ENCODE data around the gene MMP13.
"Not testable (repeated sequence)": the region's sequence is repeated elsewhere in the genome, so short reads cannot be mapped to it uniquely, and the experiment has no call there.

Gene MMP13

DNA sequence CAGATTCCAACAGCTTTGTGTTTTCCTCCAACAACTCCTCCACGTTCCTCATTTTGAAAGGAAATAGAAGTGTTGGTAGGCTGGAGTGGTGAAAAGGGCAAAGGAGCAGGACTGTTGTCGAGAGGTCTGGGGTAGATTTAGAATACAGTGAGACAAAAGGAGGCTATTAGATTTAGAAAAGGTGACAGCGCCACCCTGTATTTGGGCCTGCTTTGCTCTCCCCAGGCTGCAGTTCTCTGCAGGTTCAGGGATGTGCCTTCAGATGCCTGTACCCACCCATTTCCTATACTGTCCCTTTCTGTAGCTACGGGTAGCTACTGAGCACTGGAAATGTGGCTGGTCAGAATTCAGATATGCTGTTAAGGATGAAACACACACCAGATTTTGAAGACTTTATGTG lies 20.8 kb downstream of the MMP13 start:
- DNase-seq: no peak

DNA sequence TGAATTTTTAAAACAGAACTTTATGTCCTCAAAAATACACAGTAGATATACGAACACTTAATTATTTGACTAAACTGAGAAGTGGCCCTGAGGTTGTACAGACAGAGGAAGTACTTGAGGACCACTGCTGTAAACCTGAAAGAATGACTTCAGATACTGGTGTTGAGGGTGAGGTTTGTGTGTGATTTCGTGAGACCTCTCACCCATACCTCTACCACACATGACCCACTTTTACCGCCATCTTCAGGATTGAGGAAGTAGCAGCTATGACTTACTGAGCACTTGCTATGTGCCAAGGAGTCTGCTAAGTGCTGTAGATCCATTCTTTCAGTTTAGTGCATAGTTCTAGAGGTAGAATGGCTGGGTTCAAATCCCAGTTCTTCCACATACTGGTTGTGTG lies 21.9 kb downstream of the MMP13 start:
- no peak for DNase-seq

GRCh38 chr11:102932678-102933077 lies 22.9 kb downstream of the MMP13 start:
- no peak for DNase-seq

DNA sequence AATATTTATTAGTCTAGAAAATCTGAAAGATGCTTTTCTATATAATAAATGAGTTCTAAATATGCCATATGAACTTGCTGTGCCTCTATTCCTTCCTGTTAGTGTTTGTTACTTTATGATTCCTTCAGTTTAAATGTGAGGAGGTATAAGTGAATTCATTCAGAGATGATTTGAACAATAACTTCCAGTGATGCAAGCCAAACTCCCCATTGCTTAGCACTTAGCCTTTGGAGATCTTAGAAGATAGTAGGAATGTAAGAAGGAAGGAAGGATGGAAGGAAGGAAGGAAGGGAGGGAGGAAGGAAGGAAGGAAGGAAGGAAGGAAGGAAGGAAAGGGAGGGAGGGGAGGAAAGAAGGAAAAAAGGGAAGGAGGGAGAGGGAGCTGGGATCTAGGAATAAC lies 25.1 kb downstream of the MMP13 start:
- no peak for DNase-seq

- DNase-seq: no peak
Measured at GRCh38 chr11:102929972-102930371, 25.6 kb downstream of the MMP13 start.

GRCh38 chr11:102929166-102929565 lies 26.4 kb downstream of the MMP13 start:
- DNase-seq: no peak

- DNase-seq: no peak
Measured at GRCh38 chr11:102928247-102928646, 27.3 kb downstream of the MMP13 start.

- no peak for DNase-seq
Measured at GRCh38 chr11:102927624-102927990, 27.9 kb downstream of the MMP13 start.

DNA sequence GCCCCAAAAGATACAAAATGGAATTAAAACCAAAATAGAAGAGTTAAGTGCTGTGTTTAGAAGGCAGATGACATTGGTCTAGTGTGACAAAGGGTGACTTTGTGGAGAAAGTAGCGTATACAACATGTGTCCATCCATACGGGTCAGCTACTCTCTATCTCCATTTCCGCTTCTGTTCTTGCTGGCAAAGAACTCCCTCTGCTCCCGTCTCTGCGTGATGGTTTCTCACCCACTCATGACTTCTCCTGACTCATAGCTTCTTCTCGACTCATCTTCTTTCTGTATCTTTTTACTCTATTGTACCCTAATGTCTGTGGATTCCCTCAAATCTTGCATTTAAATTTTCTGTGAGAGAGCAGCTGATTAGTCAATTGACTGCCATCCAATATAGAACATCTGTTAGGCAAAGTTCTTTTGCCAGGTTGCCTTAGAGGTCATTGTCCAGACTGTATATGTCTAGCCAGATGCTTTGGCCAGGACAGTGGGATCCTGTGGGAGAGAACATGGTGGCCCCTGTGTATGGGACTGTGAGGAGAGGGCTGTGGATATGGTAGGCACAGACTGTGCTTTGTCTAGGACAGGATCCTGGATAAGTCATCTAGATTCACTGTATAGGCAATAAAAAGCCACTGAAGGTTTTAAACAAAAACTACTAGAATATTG lies 28.4 kb downstream of the MMP13 start:
- no peak for DNase-seq

DNA sequence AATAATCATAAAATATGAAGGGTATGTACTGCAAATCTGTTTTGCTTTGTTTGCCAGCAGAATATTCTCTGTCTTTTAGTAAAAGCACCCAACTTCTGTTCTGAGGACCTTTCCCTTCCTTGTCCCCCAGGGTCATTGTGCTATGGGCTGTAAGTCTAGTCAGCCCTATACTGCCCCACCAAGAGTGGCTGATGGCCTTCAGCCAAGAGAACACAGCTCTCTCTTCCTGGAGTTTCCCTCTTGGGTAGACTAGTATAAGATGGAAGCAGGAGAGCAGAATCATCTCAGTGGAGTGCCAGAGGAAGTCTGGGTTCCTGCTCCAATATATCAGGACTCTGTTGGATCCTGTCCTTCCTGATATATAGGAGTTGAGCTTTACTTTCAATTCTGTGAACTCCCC lies 29.0 kb downstream of the MMP13 start:
- DNase-seq: no peak

DNA sequence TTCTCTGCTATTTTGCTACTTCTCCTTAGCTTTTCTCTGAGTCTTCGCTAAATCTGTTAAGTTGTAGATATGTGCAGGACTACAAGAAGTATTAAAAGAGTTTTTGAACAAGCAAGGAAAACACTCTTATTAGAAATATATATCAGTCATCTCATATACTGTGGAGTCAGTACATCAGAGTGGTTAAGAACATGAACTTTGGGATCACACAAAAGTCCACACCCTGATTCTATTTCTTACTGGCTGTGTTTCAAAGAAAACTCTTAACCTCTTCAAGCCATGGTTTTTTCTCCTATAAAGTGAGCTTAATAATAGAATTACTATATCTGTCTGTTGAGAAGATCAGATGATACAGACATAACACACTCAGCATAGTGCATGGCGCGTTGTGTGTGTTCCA lies 29.5 kb downstream of the MMP13 start:
- DNase-seq: no peak

GRCh38 chr11:102924851-102925380 lies 30.6 kb downstream of the MMP13 start:
- no peak for DNase-seq

DNA sequence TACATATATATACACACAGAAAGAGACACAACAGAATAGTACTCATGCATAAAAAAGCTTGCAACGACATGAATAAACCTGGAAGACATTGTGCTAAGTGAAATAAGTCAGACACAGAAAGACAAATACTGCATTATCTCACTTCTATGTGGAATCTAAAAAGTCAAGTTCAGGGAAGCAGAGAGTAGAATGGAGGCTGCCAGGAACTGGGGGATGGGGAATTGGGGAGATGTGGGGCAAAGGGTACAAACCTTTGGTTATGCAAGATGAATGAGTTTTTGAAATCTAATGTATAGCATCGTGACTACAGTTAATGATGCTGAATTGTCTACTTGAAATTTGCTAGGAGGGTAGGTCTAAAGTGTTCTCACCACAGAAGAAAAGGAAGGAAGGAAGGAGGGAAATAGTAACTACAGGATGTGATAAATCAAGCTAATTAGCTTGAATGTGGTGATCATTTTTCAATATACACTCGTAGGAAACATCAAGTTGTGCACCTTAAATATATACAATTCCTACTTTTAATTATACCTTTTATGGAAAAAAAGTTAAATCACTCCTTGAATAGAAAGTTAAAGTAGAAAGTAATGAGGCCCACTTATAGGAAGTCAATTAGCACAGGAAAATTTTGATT lies 33.8 kb downstream of the MMP13 start:
- DNase-seq: no peak

GRCh38 chr11:102920118-102920684 lies 35.3 kb downstream of the MMP13 start:
- DNase-seq: no peak

DNA sequence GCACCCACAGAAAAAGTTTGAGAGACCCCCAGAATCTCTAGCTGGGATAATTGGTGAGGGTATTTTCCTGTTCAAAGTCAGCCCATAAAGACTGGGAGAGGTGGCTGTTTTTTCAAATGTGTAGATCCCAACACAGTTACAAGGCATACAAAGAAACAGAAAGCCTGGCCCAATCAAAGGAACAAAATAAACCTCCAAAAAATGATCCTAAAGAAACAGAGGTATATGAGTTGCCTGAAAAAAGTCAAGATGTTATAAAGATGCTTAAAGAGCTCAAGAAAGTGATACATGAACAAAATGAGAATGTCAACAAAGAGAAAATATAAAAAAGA lies 40.5 kb downstream of the MMP13 start:
- DNase-seq: no peak

GRCh38 chr11:102914238-102915043 lies 41.1 kb downstream of the MMP13 start:
- DNase-seq: peak; percentile 49

GRCh38 chr11:102912482-102912830 lies 43.1 kb downstream of the MMP13 start:
- peak; percentile 3 for DNase-seq

- no peak for DNase-seq
Measured at GRCh38 chr11:102911758-102912481, 43.6 kb downstream of the MMP13 start.

GRCh38 chr11:102905848-102906247 lies 49.7 kb downstream of the MMP13 start:
- DNase-seq: not testable (repeated sequence)

GRCh38 chr11:102903895-102904294 lies 51.6 kb downstream of the MMP13 start:
- DNase-seq: not testable (repeated sequence)

- DNase-seq: no peak
Measured at GRCh38 chr11:102900346-102900745, 55.2 kb downstream of the MMP13 start.

All from eye (tissue), 1 donor.